OCI-LY1 (cell line): ENCODE results near the gene MPI.

Experiments
- EZH2 ChIP-seq: fragments of 200-600 bp; sonication (generic), shearing (Covaris generic); IDR thresholded peaks from 2 replicates; pipeline ENCODE4 v1.8.0; 2017; ENCODE audit warnings: borderline replicate concordance, mixed run types, mild to moderate bottlenecking, antibody characterized with exemption, low read length, moderate library complexity, mixed read lengths
- TF ChIP-seq, protein P1 (sequence below): fragments of 200-600 bp; sonication (generic), shearing (Covaris generic); IDR thresholded peaks from 2 replicates; pipeline ENCODE4 v1.5.1; 2017; ENCODE audit warnings: mild to moderate bottlenecking, antibody characterized with exemption, low read length, moderate library complexity, mixed read lengths

DNA sequence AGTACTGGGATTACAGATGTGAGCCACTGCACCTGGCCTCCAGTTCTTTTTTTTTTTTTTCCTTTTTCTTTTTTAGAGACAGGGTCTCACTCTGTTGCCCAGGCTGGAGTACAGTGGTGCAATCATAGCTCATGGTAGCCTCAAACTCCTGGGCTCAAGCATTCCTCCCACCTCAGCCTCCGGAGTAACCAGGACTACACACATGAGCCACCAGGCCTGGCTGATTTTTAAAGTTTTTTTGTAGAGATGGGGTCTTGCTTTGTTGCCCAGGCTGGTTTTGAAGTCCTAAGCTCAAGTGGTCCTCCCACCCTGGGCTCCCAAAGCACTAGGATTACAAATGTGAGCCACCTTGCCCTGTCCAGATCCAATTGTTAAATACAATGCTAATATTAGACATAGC, 33.3 kb upstream of the MPI start:
- TF ChIP-seq, protein P1, sequence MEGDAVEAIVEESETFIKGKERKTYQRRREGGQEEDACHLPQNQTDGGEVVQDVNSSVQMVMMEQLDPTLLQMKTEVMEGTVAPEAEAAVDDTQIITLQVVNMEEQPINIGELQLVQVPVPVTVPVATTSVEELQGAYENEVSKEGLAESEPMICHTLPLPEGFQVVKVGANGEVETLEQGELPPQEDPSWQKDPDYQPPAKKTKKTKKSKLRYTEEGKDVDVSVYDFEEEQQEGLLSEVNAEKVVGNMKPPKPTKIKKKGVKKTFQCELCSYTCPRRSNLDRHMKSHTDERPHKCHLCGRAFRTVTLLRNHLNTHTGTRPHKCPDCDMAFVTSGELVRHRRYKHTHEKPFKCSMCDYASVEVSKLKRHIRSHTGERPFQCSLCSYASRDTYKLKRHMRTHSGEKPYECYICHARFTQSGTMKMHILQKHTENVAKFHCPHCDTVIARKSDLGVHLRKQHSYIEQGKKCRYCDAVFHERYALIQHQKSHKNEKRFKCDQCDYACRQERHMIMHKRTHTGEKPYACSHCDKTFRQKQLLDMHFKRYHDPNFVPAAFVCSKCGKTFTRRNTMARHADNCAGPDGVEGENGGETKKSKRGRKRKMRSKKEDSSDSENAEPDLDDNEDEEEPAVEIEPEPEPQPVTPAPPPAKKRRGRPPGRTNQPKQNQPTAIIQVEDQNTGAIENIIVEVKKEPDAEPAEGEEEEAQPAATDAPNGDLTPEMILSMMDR: no peak
- TF ChIP-seq EZH2: no peak
